ENCODE data around the gene PRELID1.
A peak's percentile ranks its signal among the peaks of the same experiment; 100 is the strongest.

Gene PRELID1

DNA sequence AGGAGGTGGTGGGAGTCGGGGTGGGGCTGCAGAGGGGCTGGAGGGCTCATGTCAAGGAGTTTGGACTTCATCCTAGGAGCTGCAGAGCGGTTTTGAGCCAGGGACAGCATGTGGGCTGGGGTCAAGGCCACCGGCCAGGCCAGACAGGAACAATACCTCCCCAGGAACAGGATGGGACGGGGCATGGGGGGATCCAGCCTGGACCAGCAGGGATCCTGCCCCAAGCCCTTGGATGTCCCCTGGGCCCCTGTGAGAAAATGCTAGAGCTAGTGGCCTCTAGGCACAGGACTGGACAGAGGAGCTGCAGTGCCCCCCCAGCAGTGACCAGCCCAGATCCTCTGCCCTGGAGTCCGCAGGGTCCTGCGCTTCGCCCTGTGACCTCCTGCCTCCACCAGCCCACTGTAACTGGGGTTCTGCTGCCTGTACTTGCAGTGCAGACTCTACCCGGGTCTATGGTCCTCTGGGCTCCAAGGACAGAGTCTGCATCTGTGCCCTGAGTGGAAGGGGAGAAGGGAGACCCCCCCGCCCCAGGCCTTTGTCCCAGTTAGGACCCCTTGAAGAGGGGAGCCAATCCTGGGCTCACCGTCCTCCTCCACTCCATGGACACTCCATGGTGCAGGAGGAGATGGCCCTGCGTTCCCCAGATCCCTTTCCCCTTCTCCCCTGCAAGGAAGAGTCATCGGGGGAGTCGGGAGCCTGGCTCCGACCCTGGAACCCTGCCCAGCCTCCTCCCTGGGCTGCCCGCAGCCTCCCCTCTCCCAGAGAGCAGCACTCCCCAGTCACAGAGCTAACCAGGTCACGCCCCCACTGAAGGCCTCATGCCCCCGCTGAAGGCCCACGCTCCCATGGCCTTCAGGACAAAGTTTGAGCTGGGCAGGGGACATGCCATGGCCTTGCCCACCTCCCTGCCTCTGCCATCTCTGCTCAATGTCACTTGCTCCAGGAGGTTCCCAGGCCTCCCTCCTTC, 11.1 kb downstream of the PRELID1 start:
- DNase-seq: no peak

GRCh38 chr5:177315411-177315810, 11.8 kb downstream of the PRELID1 start:
- no peak for DNase-seq

DNA sequence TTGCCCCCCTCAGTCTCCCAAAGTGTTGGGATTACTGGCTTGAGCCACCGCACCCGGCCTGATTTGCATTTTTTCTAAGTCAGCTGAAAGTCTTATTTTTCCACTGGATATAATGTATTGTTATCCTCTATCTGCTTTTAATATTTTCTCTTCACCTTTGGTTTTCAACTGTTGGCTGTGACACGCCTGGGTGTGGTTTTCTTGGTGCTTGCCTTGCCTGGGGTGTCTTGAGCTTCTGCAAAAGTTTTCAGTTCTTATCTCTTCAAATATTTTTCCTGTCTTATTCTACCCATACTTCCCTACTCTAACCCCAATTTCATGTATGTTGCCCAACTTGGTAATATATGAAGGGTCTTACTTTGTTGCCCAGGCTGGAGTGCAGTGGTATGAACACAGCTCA, 12.4 kb downstream of the PRELID1 start:
- no peak for DNase-seq

- DNase-seq: peak; percentile 83
Observed at GRCh38 chr5:177317959-177318377, 14.4 kb downstream of the PRELID1 start.

DNA sequence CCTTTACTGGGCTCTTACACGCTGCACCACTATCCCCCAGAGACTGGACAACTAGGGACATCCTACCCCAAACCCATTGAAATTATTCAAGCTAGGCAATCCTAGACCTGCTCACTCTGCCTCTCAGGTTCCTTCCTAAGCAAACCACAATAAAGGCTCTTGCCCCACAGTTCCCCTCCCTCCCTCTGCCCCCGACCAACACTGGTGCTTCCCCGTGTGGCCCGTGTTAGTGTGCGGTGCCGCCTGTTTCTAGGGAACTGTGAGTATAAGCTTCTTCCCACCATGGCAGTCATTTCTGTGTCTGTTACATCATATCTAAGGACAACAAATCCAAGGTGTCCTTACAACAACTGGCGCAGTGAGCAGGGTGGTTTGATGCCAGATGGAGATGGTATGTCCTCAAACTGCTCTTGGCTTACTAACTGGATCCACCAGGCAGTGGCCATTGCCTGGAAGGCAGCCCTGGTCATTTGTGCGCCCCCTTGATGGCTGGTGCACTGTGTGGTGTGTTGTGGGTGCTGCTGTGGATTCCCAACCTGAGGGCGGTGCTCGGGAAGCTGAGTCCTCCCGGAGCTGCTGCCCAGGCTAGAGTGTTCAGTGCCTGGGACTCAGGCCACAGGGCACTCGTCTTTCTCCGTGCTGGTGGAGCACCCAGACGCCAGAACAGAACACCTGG, 16.5 kb downstream of the PRELID1 start:
- no peak for DNase-seq

DNA sequence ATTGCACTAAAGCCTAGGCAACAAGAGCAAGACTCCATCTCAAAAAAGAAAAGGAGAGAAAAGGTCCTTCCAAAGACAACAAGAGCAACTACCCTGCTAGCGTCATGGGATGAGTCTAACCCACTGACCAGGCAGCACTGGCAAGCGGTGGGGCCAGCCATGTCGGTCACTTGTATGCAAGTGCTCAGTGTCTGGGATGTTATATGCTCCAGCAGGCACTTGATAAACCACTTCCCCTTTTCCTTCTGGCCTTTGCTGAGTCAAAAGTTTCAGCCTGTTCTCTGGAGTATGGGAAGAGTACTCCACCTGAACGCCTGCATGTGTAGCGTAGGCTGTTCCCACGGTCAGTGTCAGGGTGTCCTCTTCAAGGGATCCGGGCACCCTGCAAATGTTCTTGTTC, 17.3 kb downstream of the PRELID1 start:
- DNase-seq: no peak

DNA sequence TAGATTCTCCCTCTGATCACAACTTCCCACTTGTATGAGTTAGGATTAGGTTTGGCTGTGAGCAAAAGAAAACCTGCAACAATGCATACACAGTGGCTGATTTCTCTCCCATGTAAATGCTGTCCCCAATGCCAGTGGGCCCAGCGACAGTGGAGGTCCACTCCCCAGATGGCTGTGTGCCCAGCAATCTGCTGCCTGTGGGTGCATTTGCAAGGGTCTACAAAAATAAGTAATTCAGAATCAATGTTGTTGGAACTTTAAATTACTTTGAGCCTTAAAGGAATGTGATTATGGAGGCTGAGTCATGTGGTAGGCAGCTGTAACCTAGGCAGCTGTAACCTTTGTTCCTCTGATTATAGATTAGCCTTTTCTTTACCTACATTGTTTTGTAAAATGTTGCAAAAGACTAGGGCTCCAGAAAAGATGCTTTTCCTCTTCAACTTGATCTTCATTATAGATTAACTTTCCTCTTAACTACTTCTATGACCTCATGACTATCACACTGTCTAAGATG, 22.3 kb downstream of the PRELID1 start:
- DNase-seq: no peak

DNA sequence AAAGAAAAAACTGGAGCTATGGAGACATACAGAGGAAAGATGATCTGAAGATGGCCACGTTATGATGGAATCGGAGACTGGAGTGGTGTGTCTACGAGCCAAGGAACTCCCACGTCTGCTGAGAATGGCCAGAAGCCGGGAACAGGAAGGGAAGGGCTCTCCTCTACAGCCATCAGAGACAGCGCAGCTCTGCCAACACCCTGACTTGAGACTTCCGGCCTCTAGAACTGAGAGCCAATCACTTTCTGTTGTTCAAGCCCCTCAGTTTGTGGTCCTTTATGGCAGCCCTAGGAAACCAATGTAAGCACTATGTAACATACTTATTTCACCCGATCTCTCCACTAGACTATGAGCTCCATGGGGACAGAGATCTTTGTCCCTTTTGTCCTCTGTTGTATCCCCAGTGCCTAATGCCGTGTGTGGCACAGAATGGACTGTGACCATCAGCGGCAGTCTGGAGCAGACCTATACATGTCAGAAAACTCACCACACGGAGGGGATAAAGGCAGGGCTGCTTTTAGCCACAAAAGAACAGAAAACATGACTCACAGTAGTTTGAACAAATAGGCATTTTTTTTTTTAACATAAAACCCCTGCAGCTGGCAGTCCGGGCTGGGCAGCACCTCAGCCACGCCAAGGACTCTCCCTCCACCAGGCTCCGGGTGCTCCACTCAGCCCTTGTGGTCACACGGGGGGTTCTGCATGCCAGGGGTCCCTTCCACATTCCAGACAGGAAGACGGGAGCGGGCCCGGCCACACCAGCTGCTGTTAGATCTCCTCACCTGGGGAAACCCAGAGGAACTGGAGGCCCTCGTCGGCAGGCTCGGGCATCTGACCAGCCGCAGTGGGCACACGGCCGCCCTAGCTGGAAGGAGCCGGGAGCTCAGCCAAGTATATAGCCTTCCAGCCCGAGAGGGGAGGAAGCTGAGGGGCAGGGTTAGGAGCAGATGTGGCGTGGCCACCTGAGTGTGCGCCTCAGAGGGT, 24.2 kb downstream of the PRELID1 start:
- DNase-seq: peak; percentile 17

DNA sequence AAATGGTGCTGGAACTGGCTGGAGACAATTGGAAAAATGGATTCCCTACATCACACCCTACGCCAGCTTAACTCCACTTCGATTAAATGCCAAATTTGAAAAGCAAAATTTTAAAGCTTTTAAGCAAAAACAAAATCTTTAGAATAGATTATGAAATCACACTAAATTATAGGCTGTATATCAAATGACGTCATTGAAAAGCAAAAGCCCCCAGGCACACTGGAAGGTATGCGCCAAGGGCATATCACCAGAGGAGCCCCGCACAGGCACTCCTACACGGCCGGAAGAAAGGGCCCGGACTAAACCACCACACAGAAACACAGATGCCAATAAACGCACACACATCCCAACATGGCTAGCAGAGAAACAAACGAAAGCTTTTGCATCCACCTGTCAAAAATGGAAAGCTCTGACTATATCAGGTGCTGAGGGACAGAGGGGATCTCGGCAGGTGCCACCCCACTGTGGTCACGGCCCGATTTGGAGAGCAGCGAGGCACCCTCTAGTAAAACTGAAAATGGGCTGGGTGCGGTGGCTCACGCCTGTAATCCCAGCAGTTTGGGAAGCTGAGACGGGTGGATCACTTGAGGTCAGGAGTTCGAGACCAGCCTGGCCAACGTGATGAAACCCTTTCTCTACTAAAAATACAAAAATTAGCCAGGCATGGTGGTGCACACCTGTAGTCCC, 25.1 kb downstream of the PRELID1 start:
- DNase-seq: no peak

DNA sequence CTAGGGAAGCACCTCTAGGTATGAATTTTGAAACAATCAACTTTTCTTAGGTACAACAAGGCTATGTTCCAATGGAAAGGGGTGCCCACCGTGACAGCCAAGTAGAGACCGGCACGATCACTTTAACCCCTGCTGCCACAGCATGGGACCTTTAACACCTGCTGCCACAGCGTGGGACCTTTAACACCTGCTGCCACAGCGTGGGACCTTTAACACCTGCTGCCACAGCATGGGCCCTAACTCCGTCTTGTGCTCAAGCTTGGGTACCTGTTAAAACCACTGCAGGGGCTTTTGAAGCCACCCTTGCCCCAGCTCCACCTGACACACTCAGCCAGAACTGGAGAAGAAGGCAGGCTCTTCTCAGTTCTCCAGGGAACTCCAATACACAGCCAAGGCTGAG, 26.3 kb downstream of the PRELID1 start:
- no peak for DNase-seq

- no peak for DNase-seq
Observed at GRCh38 chr5:177330991-177331842, 27.6 kb downstream of the PRELID1 start.

- DNase-seq: no peak
Observed at GRCh38 chr5:177332031-177332895, 28.7 kb downstream of the PRELID1 start.

- DNase-seq: no peak
Observed at GRCh38 chr5:177332896-177333260, 29.3 kb downstream of the PRELID1 start.

DNA sequence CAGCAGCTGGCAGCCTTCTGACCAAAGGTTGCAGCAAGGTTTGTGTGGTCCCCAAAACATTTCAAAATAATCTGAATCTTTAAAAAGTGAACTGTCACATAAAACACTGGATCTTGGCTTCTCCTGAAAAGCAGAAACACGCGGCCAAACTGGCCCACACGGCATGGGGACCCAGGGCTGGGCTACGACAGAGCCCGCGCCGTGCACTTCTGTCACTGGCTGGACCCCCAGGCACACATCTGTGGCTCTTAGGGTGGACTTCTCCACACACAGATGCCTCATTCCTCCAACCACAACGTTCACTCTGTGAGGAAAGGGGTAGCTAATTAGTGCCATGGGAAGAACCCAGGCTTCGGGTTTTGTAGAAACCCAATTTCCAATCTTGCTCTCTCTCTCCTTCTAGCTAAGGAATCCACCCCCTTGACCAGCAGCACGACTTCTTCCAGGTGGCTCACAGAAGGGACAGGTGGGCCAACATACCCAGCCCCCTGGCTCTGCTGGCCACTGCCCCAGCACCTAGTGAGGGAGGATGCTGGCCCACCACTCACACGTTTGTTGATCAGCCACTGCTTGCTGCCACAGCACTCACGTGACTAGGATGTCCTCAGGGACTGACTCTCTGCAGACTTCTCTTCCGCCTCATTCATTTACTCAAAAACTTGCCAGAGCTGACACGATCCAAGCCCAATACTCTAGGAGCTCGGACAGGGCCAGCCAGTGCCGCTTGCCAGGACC, 30.0 kb downstream of the PRELID1 start:
- DNase-seq: no peak

GRCh38 chr5:177334155-177334551, 30.6 kb downstream of the PRELID1 start:
- DNase-seq: no peak

DNA sequence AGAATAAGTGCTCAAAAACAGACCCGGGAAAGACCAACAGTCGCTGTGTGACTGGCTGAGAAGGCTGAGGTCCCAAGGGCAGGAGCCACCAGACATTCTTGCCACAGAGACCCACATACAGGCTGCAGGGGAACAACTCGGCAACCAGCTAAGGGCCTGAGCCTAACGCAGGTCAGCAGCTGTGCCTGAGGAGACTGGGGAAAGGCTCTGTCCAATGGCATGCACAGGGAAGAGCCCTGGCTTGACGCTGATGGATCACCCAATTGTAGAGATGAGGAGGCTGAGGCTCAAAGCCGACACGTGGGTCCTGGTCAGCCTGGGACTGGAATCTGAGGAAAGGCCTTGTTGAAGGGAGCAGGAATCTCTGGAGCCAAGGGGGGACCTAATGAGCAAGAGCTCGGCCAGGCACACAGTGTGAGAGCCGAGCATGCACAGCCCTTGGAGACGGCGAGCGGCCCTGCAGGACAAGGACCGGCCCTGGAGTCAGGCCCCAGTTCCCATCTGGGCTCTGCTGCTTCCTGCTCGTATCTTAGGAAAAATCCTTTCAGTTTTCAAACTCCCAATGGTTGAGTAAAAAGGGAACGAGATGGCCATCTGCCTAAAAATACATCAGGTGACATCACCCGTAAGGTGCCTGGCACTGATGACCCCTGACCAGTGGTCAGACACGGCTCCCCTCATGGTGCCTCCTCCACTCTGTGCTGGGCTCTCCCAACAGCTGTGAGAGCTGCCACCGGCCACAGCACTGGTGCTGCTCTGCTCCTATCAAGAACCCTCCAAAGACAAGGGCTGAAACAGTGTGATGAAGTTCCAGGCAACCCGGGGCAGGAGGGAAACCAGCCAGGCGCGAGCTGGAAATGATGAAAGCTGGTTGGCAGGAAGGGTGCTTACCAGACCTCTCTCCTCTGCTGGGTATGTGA, 31.4 kb downstream of the PRELID1 start:
- no peak for DNase-seq

- no peak for DNase-seq
Observed at GRCh38 chr5:177335701-177336065, 32.1 kb downstream of the PRELID1 start.

GRCh38 chr5:177336112-177336511, 32.5 kb downstream of the PRELID1 start:
- DNase-seq: peak; percentile 47
